Stimulated activated CD8-positive, alpha-beta memory T cell treated with anti-CD3 and anti-CD28 coated beads, Interleukin-15, amount 100 ng/mL, for 24 hours (primary cell): ENCODE measurements around the gene DERL3.

Experiments
- DNase-seq: peaks from one replicate; pipeline ENCODE4 v3.0.0-alpha.2; 2020; ENCODE audit warnings: low read depth

Gene DERL3

DNA sequence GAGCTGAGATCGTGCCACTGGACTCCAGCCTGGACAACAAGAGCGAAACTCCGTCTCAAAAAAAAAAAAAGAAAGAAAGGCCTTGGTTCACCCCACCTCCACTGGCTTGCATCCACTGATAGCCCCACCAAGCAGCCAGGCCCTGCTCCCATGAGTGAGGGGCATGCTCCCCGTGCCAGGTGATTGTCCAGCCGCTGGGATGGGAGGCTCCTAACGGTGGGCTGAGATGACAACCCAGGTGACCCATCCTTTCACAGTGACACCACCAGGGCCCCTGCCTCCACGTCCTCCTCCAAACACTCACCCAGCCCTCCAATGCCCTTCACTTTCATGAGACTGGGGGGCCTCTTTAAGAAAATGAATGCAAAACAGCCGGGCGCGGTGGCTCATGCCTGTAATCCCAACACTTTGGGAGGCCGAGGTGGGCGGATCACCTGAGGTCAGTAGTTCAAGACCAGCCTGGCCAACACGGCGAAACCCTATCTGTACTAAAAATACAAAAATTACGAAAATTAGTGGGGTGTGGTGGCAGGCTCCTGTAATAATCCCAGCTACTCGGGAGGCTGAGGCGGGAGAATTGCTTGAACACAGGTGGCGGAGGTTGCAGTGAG lies 8.6 kb upstream of the DERL3 start:
- DNase-seq = no peak

GRCh38 chr22:23846081-23846469 lies 7.3 kb upstream of the DERL3 start:
- DNase-seq = no peak

DNA sequence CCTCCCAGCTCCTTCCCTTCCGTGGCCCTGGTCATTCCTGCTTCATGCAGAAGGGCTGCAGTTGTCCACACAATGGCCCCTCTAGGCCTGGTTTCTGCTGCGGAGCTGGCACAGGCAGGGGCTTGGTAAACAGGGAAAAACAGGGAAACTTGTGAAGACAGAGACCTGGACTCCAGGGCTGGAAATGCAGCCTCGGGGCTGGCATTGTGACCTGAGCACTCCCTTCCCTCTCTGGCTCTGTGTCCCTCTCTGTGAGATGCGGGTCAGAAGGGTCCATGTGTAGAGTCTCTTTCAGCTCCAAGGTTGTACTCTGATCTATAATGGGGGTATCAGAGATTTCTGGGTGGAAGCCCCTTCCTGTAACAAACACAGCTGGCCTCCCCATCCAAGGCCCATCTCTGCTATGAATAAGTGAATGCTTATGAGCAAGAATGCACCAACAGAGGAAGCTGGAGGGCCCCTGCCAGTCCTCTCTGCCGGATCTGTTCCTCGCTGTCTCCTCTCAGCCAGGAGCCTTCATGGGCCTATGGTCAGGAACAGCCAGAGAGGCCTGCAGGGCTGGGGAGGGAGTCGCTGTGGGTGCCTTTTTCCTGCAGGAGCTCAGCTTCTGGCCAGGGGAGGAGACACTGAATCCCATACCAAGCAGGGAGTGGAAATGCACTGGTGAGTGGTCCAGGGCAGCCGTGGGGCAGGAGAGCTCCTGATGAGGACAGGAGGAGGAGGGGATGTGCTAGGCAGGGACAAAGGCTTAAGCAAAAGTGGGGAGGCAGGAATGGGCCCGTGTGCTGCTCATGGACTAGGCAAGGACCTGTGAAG lies 6.7 kb upstream of the DERL3 start:
- DNase-seq = no peak

GRCh38 chr22:23844739-23845202 lies 6.0 kb upstream of the DERL3 start:
- no peak for DNase-seq

DNA sequence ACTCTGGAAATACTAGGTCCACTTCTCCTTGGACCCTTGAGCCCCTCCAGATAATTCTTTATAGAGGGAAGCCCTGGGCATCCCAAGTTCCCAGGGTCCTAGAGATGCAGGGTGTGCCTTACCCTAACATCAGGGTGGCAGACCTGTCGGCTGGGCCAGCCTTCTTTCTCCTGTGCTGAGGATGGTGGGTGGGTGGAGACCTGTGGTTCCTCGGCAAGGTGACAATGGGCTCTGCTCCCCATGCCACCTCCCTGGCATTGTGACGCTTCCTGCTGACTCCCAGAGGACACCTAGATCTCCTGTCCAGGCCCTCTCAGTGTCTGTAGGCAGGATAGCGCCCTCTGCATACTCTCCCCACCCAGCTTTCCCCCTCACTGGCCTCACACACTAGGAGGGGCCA lies 3.8 kb upstream of the DERL3 start:
- no peak for DNase-seq

DNA sequence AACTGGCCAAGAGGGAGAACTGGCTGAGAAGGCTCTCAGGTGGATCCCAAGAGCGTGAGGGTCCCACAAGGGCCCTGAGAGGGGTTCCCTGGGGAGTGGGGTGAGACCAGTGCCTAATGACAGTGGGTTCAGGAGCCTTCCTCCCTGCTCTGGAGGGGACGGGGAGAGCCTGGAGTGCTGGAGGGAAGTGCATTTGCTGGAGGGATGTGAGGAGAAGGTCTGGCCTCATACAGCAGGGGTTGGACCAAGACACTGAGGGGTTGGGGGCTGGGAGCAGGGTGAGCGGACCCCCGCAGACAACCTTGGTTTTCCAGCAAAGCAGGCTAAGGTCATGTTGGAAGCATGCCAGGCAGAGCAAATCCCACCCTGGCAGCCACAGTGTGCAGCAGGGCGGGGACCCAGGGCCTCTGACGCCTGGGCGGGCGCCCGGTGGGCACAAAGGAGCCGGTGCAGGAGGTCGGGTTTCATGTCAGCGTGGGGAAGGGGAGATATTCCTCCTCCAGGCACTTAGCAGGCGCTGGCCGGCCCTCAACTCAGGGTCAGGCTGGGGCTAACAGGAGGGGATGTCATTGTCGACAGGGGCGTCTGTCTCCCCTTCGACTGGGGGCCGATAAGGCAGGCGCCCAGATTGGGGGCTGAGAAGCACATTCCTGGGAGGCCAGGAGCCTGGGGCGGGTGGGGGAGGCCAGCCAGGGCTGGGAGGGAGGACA lies 3.1 kb upstream of the DERL3 start:
- DNase-seq = no peak

DNA sequence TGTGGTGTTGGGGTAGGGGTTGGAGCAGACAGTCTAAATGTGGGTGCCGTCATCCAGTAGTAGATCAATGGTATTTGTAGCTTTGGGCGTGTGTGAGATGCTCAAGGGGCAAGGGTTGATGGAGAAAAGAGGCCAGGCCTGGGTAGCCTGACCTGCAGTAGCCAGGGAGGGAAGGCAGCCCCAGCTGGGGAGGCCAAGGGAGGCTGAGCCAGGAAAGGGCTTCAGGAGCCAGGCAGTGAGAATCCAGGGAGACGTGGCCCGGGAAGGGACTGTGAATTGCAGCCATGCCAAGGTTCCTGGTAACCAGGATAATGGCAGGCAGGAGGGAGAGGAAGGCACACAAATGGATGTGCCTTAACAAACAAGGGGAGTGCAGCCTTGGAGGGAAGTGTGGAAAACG lies 2.5 kb upstream of the DERL3 start:
- DNase-seq = no peak

- no peak for DNase-seq
Observed at GRCh38 chr22:23840026-23840425, 1.2 kb upstream of the DERL3 start.

DNA sequence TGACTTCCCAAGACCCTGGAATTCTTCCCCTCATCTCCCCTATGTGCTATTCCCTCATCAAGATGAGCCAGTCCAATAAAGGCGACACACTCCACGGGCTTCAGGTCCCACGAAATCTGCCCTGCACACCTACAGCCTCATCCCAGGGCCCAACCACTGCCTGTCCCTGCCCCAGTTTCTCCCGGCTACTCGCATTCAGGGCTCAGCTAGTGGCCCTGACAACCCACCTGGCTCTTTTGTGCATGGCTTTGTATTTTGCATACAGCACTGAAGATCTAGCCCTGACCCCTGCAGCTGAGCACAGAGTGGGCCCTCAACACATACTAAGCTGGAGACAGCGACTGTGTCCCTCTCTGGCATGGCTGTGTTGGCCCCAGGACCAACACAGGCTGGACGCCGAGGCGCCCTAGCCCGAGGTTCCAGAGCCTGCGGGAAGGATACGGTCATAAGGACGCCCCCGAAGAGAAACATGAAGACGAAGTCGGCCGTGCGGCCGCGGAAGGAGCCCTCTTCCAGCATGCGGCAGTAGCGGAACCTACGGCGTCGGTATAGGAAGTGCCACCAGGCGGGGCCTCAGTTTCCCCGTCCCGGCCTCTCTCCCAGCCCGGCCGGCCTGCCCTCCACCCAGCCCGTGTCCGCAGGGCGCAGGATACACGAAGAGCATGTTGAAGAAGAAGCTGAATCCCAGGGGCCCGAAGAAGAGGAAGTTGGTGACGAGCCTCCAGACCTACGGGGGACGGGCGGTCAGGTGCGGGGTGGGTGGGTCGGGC lies 710 bp downstream of the DERL3 start:
- DNase-seq = no peak

DNA sequence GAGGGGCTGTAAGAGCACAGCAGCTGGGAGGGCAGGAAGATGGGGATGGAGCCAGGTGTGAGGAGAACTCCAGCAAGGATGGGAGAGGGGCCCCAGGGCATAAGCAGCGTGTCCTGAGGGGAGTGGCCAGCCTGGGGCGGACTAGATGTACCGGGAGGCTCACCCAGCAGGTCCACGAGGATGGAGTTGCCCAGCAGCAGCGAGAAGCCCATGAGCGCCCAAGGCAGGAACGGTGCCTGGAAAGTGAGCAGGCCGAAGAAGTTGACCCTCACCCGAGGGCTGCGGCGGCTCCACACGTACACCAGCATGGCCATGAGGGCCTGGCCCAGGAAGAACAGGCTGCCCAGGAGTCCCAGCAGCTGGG lies 1.3 kb downstream of the DERL3 start:
- no peak for DNase-seq

GRCh38 chr22:23836692-23837495 lies 1.9 kb downstream of the DERL3 start:
- no peak for DNase-seq

DNA sequence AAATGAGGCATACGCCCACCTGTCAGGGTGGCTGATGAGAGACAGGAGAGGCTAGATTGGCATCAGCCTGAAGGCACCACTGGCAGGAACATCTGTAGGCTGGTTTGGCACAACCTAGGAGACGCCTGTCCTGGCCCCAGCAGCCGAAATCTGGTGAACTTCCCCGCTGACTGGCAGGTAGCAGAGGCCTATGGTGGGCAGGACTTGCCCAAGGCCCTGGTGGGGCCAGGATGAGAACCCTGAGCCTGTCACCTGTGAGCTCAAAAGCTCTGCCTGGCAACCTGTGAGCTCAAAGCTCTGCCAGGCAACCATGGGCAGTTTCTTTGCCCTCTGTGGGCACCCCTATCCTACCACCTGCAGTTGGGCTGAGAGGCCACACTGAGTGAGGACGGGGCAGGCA lies 2.5 kb downstream of the DERL3 start:
- DNase-seq = no peak

GRCh38 chr22:23835484-23836144 lies 3.2 kb downstream of the DERL3 start:
- no peak for DNase-seq

- DNase-seq = no peak
Observed at GRCh38 chr22:23834793-23835483, 3.9 kb downstream of the DERL3 start.

DNA sequence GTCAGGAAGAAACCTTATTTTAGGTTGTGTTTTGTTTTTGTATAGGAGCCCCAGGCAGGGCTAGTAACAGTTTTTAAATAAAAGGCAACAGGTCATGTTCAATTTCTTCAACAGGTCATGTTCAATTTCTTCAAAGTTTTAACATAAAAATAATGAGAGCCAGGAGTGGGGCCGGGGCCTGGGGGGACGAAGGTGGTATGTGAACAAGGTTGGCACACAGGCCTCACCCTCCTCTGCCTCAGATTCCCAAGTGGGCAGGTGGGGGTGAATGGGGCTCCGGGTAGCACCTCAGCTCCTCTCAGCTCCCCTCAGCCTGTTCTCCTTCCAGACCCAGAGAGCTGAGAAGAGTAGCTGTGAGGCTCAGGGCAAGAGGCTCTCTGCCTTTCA lies 4.4 kb downstream of the DERL3 start:
- no peak for DNase-seq

GRCh38 chr22:23833911-23834317 lies 4.9 kb downstream of the DERL3 start:
- no peak for DNase-seq

DNA sequence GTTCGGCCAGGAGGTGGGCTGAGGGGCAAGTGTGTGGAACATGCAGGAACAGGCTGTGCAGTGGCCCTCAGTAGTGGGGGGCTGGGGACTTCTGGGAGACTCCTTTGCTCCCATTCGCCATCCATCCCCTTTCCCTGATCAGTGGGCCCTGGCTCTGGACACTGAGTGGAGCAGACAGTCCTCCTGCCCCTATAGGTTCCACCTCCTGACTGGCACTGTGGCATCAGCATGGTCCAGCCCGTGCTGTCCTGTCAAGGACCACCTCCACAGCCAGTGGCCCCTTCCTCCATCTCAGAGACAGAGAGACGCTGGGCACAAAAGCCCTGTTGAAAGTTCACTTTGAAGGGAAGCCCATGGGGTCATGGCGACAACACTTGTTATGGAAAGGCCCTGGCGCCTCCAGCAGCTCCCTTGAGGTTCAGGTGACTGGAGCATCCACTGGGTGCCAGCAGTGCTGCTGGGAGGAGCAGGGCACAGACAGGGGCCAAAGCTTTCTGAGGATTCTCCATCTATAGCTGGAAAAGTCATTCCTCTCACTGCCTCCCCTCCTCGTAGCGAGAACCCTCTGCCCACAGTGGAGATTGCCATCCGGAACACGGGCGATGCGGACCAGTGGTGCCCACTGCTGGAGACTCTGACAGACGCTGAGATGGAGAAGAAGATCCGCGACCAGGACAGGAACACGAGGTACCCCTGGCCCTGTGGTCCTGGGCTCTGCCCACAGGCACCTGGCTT lies 5.6 kb downstream of the DERL3 start:
- no peak for DNase-seq

- DNase-seq = no peak
Observed at GRCh38 chr22:23832226-23833016, 6.4 kb downstream of the DERL3 start.

GRCh38 chr22:23831781-23832180 lies 7.0 kb downstream of the DERL3 start:
- DNase-seq = no peak
